ENCODE measurements around the gene PTPRK. TPM values are rescaled to one million over a fixed set of nuclear protein-coding genes. Genes with fewer than 3 reads are reported as not detected.
A peak's percentile ranks its signal among the peaks of the same experiment; 100 is the strongest.

PTPRK gene
- total and polyA plus RNA-seq, 5 experiments from 2014 or later: 3.7 to 7.5 (median 6.3) TPM

- Mint-ChIP-seq H3K9me3 (peaks cover 0 to 4% (median 0%) of the 10 kb centered on the region in 9 donors), H3K4me1 (peaks cover 0 to 5% (median 4%) of the 10 kb centered on the region in 4 donors), H3K4me3 (no peak overlapping the region), H3K36me3 (peaks cover 0 to 14% (median 4%) of the 10 kb centered on the region in 3 donors), H3K27me3 (no peaks in the 10 kb centered on the region), H3K27ac (no peak overlapping the region)
- DNase-seq (no peak), ATAC-seq (no peak)
- POLR2A ChIA-PET: no interaction called here
These were observed 390.7 kb downstream of the PTPRK start for GRCh38 chr6:128129679-128130078.

- H3K27me3 Mint-ChIP-seq: no peaks in the 10 kb centered on the region
- DNase-seq (no peak), ATAC-seq (no peak)
- peaks cover 0 to 18% (median 4%) of the 10 kb centered on the region in 3 donors for H3K36me3 Mint-ChIP-seq
- peaks cover 0 to 4% (median 0%) of the 10 kb centered on the region in 9 donors for H3K9me3 Mint-ChIP-seq
- POLR2A ChIA-PET: no interaction called here
- no peak overlapping the region for H3K4me3 Mint-ChIP-seq
- peaks cover 0 to 8% (median 6%) of the 10 kb centered on the region in 4 donors for H3K4me1 Mint-ChIP-seq
- H3K27ac Mint-ChIP-seq: no peak overlapping the region
These were observed 392.7 kb downstream of the PTPRK start for GRCh38 chr6:128127650-128128049.

- no peaks in the 10 kb centered on the region for H3K27me3 Mint-ChIP-seq
- H3K27ac Mint-ChIP-seq: no peak overlapping the region
- H3K9me3 Mint-ChIP-seq: peaks cover 0 to 3% (median 0%) of the 10 kb centered on the region in 9 donors
- POLR2A ChIA-PET: no interaction called here
- peaks cover 2 to 16% (median 13%) of the 10 kb centered on the region in 4 donors for H3K4me1 Mint-ChIP-seq
- peaks cover 0 to 18% (median 0%) of the 10 kb centered on the region in 3 donors for H3K36me3 Mint-ChIP-seq
- no peak overlapping the region for H3K4me3 Mint-ChIP-seq
- no peak for ATAC-seq
- DNase-seq: no peak
These were observed 395.7 kb downstream of the PTPRK start for GRCh38 chr6:128124713-128125112.

GRCh38 chr6:128121610-128122009, 398.8 kb downstream of the PTPRK start:
- Mint-ChIP-seq H3K4me3 (no peak overlapping the region), H3K27ac (no peak overlapping the region), H3K4me1 (peaks cover 5 to 16% (median 11%) of the 10 kb centered on the region in 4 donors), H3K36me3 (peaks cover 0 to 11% (median 0%) of the 10 kb centered on the region in 3 donors), H3K9me3 (peaks cover 0 to under 1% (median 0%) of the 10 kb centered on the region in 9 donors), H3K27me3 (no peaks in the 10 kb centered on the region)
- POLR2A ChIA-PET: no interaction called here
- no peak for DNase-seq
- no peak for ATAC-seq

GRCh38 chr6:128121190-128121589, 399.2 kb downstream of the PTPRK start:
- no peaks in the 10 kb centered on the region for H3K9me3 Mint-ChIP-seq
- H3K4me1 Mint-ChIP-seq: peaks cover 5 to 16% (median 11%) of the 10 kb centered on the region in 4 donors
- no peak for DNase-seq
- ATAC-seq: no peak
- no peak overlapping the region for H3K4me3 Mint-ChIP-seq
- H3K27ac Mint-ChIP-seq: no peak overlapping the region
- POLR2A ChIA-PET: no interaction called here
- H3K36me3 Mint-ChIP-seq: peaks cover 0 to 8% (median 0%) of the 10 kb centered on the region in 3 donors
- no peaks in the 10 kb centered on the region for H3K27me3 Mint-ChIP-seq

- Mint-ChIP-seq H3K27ac (no peak overlapping the region), H3K9me3 (peaks cover 0 to 10% (median 3%) of the 10 kb centered on the region in 9 donors), H3K36me3 (peaks cover 0 to 7% (median 5%) of the 10 kb centered on the region in 3 donors), H3K27me3 (no peaks in the 10 kb centered on the region), H3K4me1 (peaks cover 7 to 18% (median 15%) of the 10 kb centered on the region in 4 donors), H3K4me3 (no peak overlapping the region)
- POLR2A ChIA-PET: no interaction called here
- ATAC-seq (no peak), DNase-seq (no peak)
These were observed 402.0 kb downstream of the PTPRK start for GRCh38 chr6:128118401-128118800.

DNA sequence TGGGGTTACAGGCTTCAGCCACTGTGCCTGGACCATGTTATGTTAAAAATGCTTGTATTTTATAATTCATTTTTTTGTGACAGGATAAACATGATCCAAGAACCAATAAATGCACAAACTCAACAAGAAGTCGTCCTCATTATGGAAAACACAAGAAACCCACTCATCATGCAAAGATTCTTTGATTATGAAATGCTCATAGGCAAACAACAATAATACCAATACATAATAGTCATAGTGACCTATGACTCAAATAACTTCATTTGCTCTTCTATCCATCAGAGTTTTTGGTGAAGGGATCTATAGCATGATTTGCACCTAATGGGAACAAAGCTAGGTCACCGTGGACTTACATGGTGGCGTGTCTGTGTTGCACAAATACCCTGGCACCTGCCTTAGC, 402.5 kb downstream of the PTPRK start:
- H3K27me3 Mint-ChIP-seq: no peaks in the 10 kb centered on the region
- POLR2A ChIA-PET: no interaction called here
- DNase-seq: no peak
- peaks cover 9 to 18% (median 16%) of the 10 kb centered on the region in 4 donors for H3K4me1 Mint-ChIP-seq
- no peak for ATAC-seq
- no peak overlapping the region for H3K27ac Mint-ChIP-seq
- peaks cover 0 to 10% (median 3%) of the 10 kb centered on the region in 9 donors for H3K9me3 Mint-ChIP-seq
- no peak overlapping the region for H3K4me3 Mint-ChIP-seq
- H3K36me3 Mint-ChIP-seq: peaks cover 0 to 7% (median 5%) of the 10 kb centered on the region in 3 donors

DNA sequence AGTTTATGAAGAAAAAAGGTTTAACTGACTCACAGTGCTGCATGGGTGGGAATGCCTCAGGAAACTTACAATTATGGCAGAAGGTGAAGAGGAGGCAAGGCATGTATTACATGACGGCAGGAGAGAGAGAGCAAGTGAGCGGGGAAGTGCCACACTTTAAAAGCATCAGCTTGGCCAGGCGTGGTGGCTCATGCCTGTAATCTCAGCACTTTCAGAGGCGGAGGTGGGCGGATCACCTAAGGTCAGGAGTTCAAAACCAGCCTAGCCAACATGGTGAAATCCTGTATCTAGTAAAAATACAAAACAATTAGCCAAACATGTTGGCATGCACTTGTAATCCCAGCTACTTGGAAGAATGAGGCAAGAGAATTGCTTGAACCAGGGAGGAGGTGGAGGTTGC, 406.2 kb downstream of the PTPRK start:
- no peak for DNase-seq
- peaks cover 0 to 9% (median 5%) of the 10 kb centered on the region in 3 donors for H3K36me3 Mint-ChIP-seq
- ATAC-seq: no peak
- no peak overlapping the region for H3K4me3 Mint-ChIP-seq
- peak overlapping the region in 1 of 10 donors; percentile 21 for H3K27ac Mint-ChIP-seq
- no peaks in the 10 kb centered on the region for H3K27me3 Mint-ChIP-seq
- POLR2A ChIA-PET: no interaction called here
- peaks cover 0 to 10% (median 3%) of the 10 kb centered on the region in 9 donors for H3K9me3 Mint-ChIP-seq
- peaks cover 15 to 25% (median 21%) of the 10 kb centered on the region in 4 donors for H3K4me1 Mint-ChIP-seq

GRCh38 chr6:128112494-128112893, 407.9 kb downstream of the PTPRK start:
- peaks cover 0 to 10% (median 3%) of the 10 kb centered on the region in 9 donors for H3K9me3 Mint-ChIP-seq
- peaks cover 0 to 9% (median 5%) of the 10 kb centered on the region in 3 donors for H3K36me3 Mint-ChIP-seq
- H3K27me3 Mint-ChIP-seq: no peaks in the 10 kb centered on the region
- ATAC-seq: peak in 1 of 2 donors; percentile 47
- H3K27ac Mint-ChIP-seq: peak overlapping the region; percentile 27 to 91 (median 73)
- peak overlapping the region; percentile 61 to 81 (median 75) for H3K4me3 Mint-ChIP-seq
- POLR2A ChIA-PET: interaction anchor here (0.7 kb wide), 1 partner anchor 339 kb away, joined by 3 read pairs; no protein-coding TSS in a partner anchor
- H3K4me1 Mint-ChIP-seq: peaks cover 15 to 25% (median 19%) of the 10 kb centered on the region in 4 donors
- DNase-seq: peak in 2 of 10 donors; percentile 3 to 18

GRCh38 chr6:128111096-128111495, 409.3 kb downstream of the PTPRK start:
- no peaks in the 10 kb centered on the region for H3K27me3 Mint-ChIP-seq
- POLR2A ChIA-PET: no interaction called here
- no peak for DNase-seq
- H3K27ac Mint-ChIP-seq: no peak overlapping the region
- H3K4me1 Mint-ChIP-seq: peaks cover 15 to 25% (median 19%) of the 10 kb centered on the region in 4 donors
- H3K9me3 Mint-ChIP-seq: peaks cover 0 to 10% (median 3%) of the 10 kb centered on the region in 9 donors
- peaks cover 0 to 9% (median 5%) of the 10 kb centered on the region in 3 donors for H3K36me3 Mint-ChIP-seq
- no peak overlapping the region for H3K4me3 Mint-ChIP-seq
- no peak for ATAC-seq

GRCh38 chr6:128107682-128108081, 412.7 kb downstream of the PTPRK start:
- Mint-ChIP-seq H3K27ac (no peak overlapping the region), H3K4me1 (peaks cover 13 to 30% (median 21%) of the 10 kb centered on the region in 4 donors), H3K4me3 (no peak overlapping the region), H3K36me3 (peaks cover 0 to 1% (median 0%) of the 10 kb centered on the region in 3 donors), H3K27me3 (no peaks in the 10 kb centered on the region), H3K9me3 (peaks cover 0 to 1% (median 0%) of the 10 kb centered on the region in 9 donors)
- DNase-seq (no peak), ATAC-seq (no peak)
- POLR2A ChIA-PET: no interaction called here

DNA sequence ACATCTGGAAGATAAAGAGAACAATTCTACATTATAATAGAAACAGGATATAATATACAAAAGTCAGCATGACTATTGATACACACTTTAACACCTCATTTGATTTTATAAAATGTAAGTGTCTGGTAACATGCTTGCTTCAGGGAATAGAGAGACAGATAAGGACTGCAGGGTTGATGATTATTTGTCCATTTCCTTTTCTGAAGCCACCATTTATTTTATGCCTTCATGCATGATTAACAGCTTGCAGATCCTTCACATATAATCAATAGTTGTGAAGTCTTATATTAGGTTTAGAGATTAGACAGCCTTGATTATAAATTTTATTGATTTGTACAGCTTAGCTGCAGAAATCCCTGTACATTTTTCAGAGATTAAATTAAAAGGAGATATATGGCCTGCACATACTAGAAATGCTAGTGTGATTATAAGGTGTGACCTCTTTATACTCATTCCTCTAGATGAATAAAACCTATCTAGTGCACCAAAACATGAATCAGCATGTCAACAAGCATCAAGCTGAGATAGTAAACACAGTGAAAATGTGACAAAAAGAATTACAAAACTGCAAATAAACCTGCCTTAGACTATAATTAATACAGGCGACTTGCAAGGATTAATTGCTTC, 420.7 kb downstream of the PTPRK start:
- no peak overlapping the region for H3K4me3 Mint-ChIP-seq
- H3K36me3 Mint-ChIP-seq: no peaks in the 10 kb centered on the region
- DNase-seq: no peak
- H3K27ac Mint-ChIP-seq: peak overlapping the region in 1 of 10 donors; percentile 23
- H3K27me3 Mint-ChIP-seq: no peaks in the 10 kb centered on the region
- POLR2A ChIA-PET: no interaction called here
- ATAC-seq: no peak
- peaks cover 12 to 39% (median 20%) of the 10 kb centered on the region in 4 donors for H3K4me1 Mint-ChIP-seq
- H3K9me3 Mint-ChIP-seq: no peaks in the 10 kb centered on the region

GRCh38 chr6:128098000-128098581, 422.3 kb downstream of the PTPRK start:
- H3K27me3 Mint-ChIP-seq: no peaks in the 10 kb centered on the region
- POLR2A ChIA-PET: no interaction called here
- no peak overlapping the region for H3K4me3 Mint-ChIP-seq
- ATAC-seq (no peak), DNase-seq (no peak)
- peak overlapping the region in 1 of 10 donors; percentile 5 for H3K27ac Mint-ChIP-seq
- no peaks in the 10 kb centered on the region for H3K9me3 Mint-ChIP-seq
- H3K4me1 Mint-ChIP-seq: peaks cover 5 to 31% (median 17%) of the 10 kb centered on the region in 4 donors
- H3K36me3 Mint-ChIP-seq: no peaks in the 10 kb centered on the region
